BJ (cell line): Measurements from ENCODE around the gene TSPAN5. TPM values are rescaled to one million over a fixed set of nuclear protein-coding genes. Genes with fewer than 3 reads are reported as not detected.

Experiments
- CTCF ChIA-PET: fragments of 350-600 bp; formaldehyde crosslinking; extraction: SDS; loops from one replicate; lab custom pipeline; 2021; ENCODE audit warnings: antibody characterized with exemption, inconsistent platforms; lab: Yijun Ruan, JAX
- POLR2A ChIA-PET: fragments of 300-600 bp; sonication (Branson Sonifier 250); formaldehyde crosslinking; extraction: SDS; loops from one replicate; lab custom pipeline; 2021; ENCODE audit warnings: antibody characterized with exemption; lab: Charles Lee
- DNase-seq: peaks from one replicate; pipeline ENCODE4 v3.0.0-alpha.2; 2011; ENCODE audit warnings: low read depth
- H3K27me3 ChIP-seq: 2 replicates; pipeline ENCODE4 v1.6.0; 2011; ENCODE audit warnings: low read length; ENCODE audit not compliant: control insufficient read depth, insufficient read depth
- H3K36me3 ChIP-seq: 2 replicates; pipeline ENCODE4 v1.5.1; 2011; ENCODE audit warnings: low read length; ENCODE audit not compliant: control insufficient read depth, insufficient read depth
- H3K4me3 ChIP-seq: 2 replicates; pipeline ENCODE4 v1.5.1; 2011; ENCODE audit warnings: low read depth, mild to moderate bottlenecking, control low read depth, low read length
- CTCF ChIP-seq: IDR thresholded peaks from 2 replicates; pipeline ENCODE4 v1.5.1; 2011; ENCODE audit warnings: low read depth, mild to moderate bottlenecking, control low read depth, inconsistent platforms, low read length, moderate library complexity; ENCODE audit not compliant: insufficient read depth
- polyA plus RNA-seq: library from polyadenylated mRNA; depleted of rRNA; stranded (reverse); fragments of >200 nt; gene quantifications from 2 replicates; pipeline ENCODE4 v1.2.3, GENCODE V29; 2011

Gene TSPAN5
- polyA plus RNA-seq, 1 experiment, result 74.5 TPM

GRCh38 chr4:98625920-98626319 is 32.5 kb downstream of the TSPAN5 start:
- ChIA-PET CTCF (no interaction called here), POLR2A (no interaction called here)
- H3K36me3 ChIP-seq, result no peaks in the 10 kb centered on the region
- no peaks in the 10 kb centered on the region for H3K27me3 ChIP-seq
- no peak for DNase-seq
- H3K4me3 ChIP-seq, result no peak overlapping the region
- TF ChIP-seq CTCF, result no peak

- TF ChIP-seq CTCF, result no peak
- Histone ChIP-seq H3K4me3 (no peak overlapping the region), H3K27me3 (no peaks in the 10 kb centered on the region), H3K36me3 (no peaks in the 10 kb centered on the region)
- CTCF ChIA-PET, result interaction anchor here (0.6 to 1.2 kb wide), 2 partner anchors 11 to 670 kb away, joined by 3 read pairs; no protein-coding TSS in a partner anchor
- POLR2A ChIA-PET, result no interaction called here
- DNase-seq, result no peak
These were observed 33.0 kb downstream of the TSPAN5 start for GRCh38 chr4:98625399-98625798.

- no peak overlapping the region for H3K4me3 ChIP-seq
- no peaks in the 10 kb centered on the region for H3K36me3 ChIP-seq
- no peak for TF ChIP-seq CTCF
- CTCF ChIA-PET, result interaction anchor here (0.6 to 1.2 kb wide), 2 partner anchors 11 to 671 kb away, joined by 3 read pairs; no protein-coding TSS in a partner anchor
- POLR2A ChIA-PET, result no interaction called here
- no peaks in the 10 kb centered on the region for H3K27me3 ChIP-seq
- DNase-seq, result no peak
These were observed 33.8 kb downstream of the TSPAN5 start for GRCh38 chr4:98624642-98625041.

- CTCF ChIA-PET, result no interaction called here
- Histone ChIP-seq H3K27me3 (no peaks in the 10 kb centered on the region), H3K4me3 (no peak overlapping the region), H3K36me3 (no peaks in the 10 kb centered on the region)
- POLR2A ChIA-PET, result no interaction called here
- no peak for DNase-seq
- no peak for TF ChIP-seq CTCF
These were observed 34.3 kb downstream of the TSPAN5 start for GRCh38 chr4:98624144-98624543.

GRCh38 chr4:98623126-98623802 is 35.1 kb downstream of the TSPAN5 start:
- Histone ChIP-seq H3K27me3 (no peaks in the 10 kb centered on the region), H3K36me3 (no peaks in the 10 kb centered on the region), H3K4me3 (no peak overlapping the region)
- ChIA-PET CTCF (interaction anchor here (0.9 kb wide), 1 partner anchor 31 kb away, joined by 3 read pairs; no protein-coding TSS in a partner anchor), POLR2A (no interaction called here)
- no peak for DNase-seq
- no peak for TF ChIP-seq CTCF
